HepG2 (cell line): Measurements from ENCODE around the gene UBE2D4. TPM values are rescaled to one million over a fixed set of nuclear protein-coding genes. Genes with fewer than 3 reads are reported as not detected.
A peak's percentile ranks its signal among the peaks of the same experiment; 100 is the strongest.

Experiments
- E2F2 ChIP-seq: sonication (generic); formaldehyde crosslinking; IDR thresholded peaks from 2 replicates; pipeline ENCODE4 v1.4.0; 2020; ENCODE audit warnings: missing genetic modification reagents, borderline replicate concordance
- ETS1 ChIP-seq: sonication (generic); formaldehyde crosslinking; IDR thresholded peaks from 2 replicates; pipeline ENCODE4 v1.4.0; 2020; ENCODE audit warnings: missing genetic modification reagents
- GPN1 ChIP-seq: sonication (generic); formaldehyde crosslinking; IDR thresholded peaks from 2 replicates; pipeline ENCODE4 v1.5.1; 2020; ENCODE audit warnings: missing genetic modification reagents, borderline replicate concordance
- KAT8 ChIP-seq: IDR thresholded peaks from 2 replicates; pipeline ENCODE4 v1.6.1; 2016; ENCODE audit warnings: missing genetic modification reagents, missing compliant biosample characterization
- PCBP2 ChIP-seq: fragments of 200-400 bp; formaldehyde crosslinking; optimal IDR thresholded peaks from 2 replicates; pipeline ENCODE3; 2018; ENCODE audit warnings: low read length, low read depth; ENCODE audit not compliant: poor library complexity, severe bottlenecking
- POLR2AphosphoS5 ChIP-seq: IDR thresholded peaks from 2 replicates; pipeline ENCODE4 v1.6.1; 2012; ENCODE audit warnings: low read depth, low read length
- RBM22 ChIP-seq: fragments of 200-400 bp; formaldehyde crosslinking; optimal IDR thresholded peaks from 2 replicates; pipeline ENCODE3; 2017; ENCODE audit warnings: mild to moderate bottlenecking, low read length, moderate library complexity
- TAF1 ChIP-seq: sonication (generic); formaldehyde crosslinking; IDR thresholded peaks from 2 replicates; pipeline ENCODE4 v1.4.0; 2020; ENCODE audit warnings: missing genetic modification reagents
- ZBTB34 ChIP-seq: sonication (generic); formaldehyde crosslinking; IDR thresholded peaks from 2 replicates; pipeline ENCODE4 v1.8.0; 2022; ENCODE audit warnings: mild to moderate bottlenecking, missing genetic modification reagents
- ZNF264 ChIP-seq: sonication (generic); formaldehyde crosslinking; IDR thresholded peaks from 2 replicates; pipeline ENCODE4 v1.4.0; 2020; ENCODE audit warnings: missing genetic modification reagents
- ZNF382 ChIP-seq: sonication (generic); formaldehyde crosslinking; IDR thresholded peaks from 2 replicates; pipeline ENCODE4 v1.5.0; 2020; ENCODE audit warnings: missing genetic modification reagents, mild to moderate bottlenecking, borderline replicate concordance
- ZNF512B ChIP-seq: sonication (generic); formaldehyde crosslinking; IDR thresholded peaks from 2 replicates; pipeline ENCODE4 v1.5.1; 2020; ENCODE audit warnings: missing genetic modification reagents, mild to moderate bottlenecking, borderline replicate concordance
- ZNF7 ChIP-seq: IDR thresholded peaks from 2 replicates; pipeline ENCODE4 v1.6.1; 2016; ENCODE audit warnings: missing biosample characterization, missing genetic modification reagents
- ZNF720 ChIP-seq: sonication (generic); formaldehyde crosslinking; IDR thresholded peaks from 2 replicates; pipeline ENCODE4 v1.4.0; 2020; ENCODE audit warnings: missing genetic modification reagents
- polyA plus RNA-seq, 8 experiments: library from polyadenylated mRNA; depleted of rRNA in 3 of 8; stranded (reverse) in 7 of 8; unstranded in 1 of 8; fragments of >200 nt; fragmentation: Illumina TruSeq in 4 of 8; extraction: Trizol in 4 of 8; gene quantifications; 2 replicates each; pipeline versions ENCODE4 v1.2.1 to v1.2.3, GENCODE V29; 2011 to 2016; ENCODE audit warnings: low read depth in 4 of 8, missing spikeins in 1 of 8, mixed read lengths in 1 of 8; ENCODE audit not compliant: insufficient read depth in 1 of 8
- total RNA-seq, 5 experiments: library from RNA; depleted of rRNA; stranded (reverse); fragments of >200 nt; fragmentation: Illumina TruSeq; extraction: Trizol; gene quantifications; 2 replicates each; pipeline ENCODE4 v1.2.3, GENCODE V29; 2016; ENCODE audit warnings: low read depth in 1 of 5
- TF ChIP-seq, protein P1 (sequence below): sonication (generic); formaldehyde crosslinking; IDR thresholded peaks from 2 replicates; pipeline ENCODE4 v1.5.1; 2020; ENCODE audit warnings: missing genetic modification reagents, mild to moderate bottlenecking, borderline replicate concordance
- TF ChIP-seq, protein P2 (sequence below): sonication (generic); formaldehyde crosslinking; IDR thresholded peaks from 2 replicates; pipeline ENCODE4 v1.8.0; 2023; ENCODE audit warnings: mild to moderate bottlenecking, missing genetic modification reagents
- TF ChIP-seq, protein P3 (sequence below): sonication (generic); formaldehyde crosslinking; IDR thresholded peaks from 2 replicates; pipeline ENCODE4 v1.9.0; 2022; ENCODE audit warnings: low read depth, missing genetic modification reagents

The UBE2D4 gene
- total and polyA plus RNA-seq, 2 of the 13 experiments (the other 11 are each of a cell fraction or from before 2014, with no cell fraction given) = 9.9 to 16.0 TPM

DNA sequence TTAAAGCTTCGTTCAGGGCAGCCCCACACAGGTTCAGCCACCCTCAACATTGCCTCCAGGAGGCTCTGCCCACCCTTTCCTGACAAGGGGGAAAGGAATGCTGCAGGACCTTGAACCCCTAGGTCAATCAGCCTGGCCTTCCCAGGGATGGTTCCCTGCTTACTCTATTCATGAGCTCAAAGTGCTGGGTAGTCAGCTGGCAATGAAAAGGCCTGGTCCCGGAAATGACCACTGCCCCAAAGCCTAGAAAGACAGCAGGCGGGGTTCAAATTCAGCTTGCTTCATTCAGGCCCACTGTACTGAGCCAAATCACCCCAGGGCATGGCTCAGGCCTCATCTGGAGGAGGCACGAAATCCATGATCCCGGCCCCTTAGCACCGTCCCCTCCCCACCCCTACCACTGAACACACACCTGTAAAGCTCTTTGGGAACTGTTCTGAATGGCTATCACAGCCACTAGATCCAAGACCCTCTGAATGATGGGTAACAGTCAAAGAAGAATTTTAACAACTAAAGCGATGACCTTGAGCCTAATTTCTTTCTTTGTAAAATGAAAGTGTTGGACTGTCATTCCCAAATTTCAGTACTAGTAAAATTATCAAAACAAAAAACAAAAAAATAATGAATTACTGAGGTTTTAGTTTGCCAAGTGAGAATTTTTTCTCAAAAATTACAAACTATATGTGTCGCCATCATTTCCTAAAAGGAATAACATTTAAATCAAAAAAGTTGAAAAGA, 20.9 kb upstream of the UBE2D4 start (continued):
- TF ChIP-seq ZBTB34 (peak; percentile 37; the same call in 1 of the 2 replicates), RBM22 (no peak), ZNF7 (CRISPR knock-in tag) (no peak), PCBP2 (no peak), ZNF512B (CRISPR knock-in tag) (no peak), KAT8 (CRISPR knock-in tag) (peak; percentile 80), ZNF382 (CRISPR knock-in tag) (no peak), E2F2 (CRISPR knock-in tag) (no peak), TAF1 (peak; percentile 46; the same call in 1 of the 2 replicates), GPN1 (CRISPR knock-in tag) (no peak), ZNF720 (CRISPR knock-in tag) (no peak), POLR2AphosphoS5 (peak; percentile 70), ZNF264 (CRISPR knock-in tag) (peak; percentile 55; the same call in 1 of the 2 replicates), ETS1 (CRISPR knock-in tag) (no peak)
- TF ChIP-seq, protein P1, sequence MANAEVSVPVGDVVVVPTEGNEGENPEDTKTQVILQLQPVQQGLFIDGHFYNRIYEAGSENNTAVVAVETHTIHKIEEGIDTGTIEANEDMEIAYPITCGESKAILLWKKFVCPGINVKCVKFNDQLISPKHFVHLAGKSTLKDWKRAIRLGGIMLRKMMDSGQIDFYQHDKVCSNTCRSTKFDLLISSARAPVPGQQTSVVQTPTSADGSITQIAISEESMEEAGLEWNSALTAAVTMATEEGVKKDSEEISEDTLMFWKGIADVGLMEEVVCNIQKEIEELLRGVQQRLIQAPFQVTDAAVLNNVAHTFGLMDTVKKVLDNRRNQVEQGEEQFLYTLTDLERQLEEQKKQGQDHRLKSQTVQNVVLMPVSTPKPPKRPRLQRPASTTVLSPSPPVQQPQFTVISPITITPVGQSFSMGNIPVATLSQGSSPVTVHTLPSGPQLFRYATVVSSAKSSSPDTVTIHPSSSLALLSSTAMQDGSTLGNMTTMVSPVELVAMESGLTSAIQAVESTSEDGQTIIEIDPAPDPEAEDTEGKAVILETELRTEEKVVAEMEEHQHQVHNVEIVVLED (CRISPR knock-in tag) = no peak; the same call in 1 of the 2 replicates
- TF ChIP-seq, protein P2, sequence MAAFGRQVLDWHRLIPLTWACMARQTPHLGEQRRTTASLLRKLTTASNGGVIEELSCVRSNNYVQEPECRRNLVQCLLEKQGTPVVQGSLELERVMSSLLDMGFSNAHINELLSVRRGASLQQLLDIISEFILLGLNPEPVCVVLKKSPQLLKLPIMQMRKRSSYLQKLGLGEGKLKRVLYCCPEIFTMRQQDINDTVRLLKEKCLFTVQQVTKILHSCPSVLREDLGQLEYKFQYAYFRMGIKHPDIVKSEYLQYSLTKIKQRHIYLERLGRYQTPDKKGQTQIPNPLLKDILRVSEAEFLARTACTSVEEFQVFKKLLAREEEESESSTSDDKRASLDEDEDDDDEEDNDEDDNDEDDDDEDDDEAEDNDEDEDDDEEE (CRISPR knock-in tag) = 0 out of 2 replicates have a peak, but pooled peaks have one; percentile 35
- TF ChIP-seq, protein P3, sequence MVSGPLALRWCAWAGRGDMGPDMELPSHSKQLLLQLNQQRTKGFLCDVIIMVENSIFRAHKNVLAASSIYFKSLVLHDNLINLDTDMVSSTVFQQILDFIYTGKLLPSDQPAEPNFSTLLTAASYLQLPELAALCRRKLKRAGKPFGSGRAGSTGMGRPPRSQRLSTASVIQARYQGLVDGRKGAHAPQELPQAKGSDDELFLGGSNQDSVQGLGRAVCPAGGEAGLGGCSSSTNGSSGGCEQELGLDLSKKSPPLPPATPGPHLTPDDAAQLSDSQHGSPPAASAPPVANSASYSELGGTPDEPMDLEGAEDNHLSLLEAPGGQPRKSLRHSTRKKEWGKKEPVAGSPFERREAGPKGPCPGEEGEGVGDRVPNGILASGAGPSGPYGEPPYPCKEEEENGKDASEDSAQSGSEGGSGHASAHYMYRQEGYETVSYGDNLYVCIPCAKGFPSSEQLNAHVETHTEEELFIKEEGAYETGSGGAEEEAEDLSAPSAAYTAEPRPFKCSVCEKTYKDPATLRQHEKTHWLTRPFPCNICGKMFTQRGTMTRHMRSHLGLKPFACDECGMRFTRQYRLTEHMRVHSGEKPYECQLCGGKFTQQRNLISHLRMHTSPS (CRISPR knock-in tag) = peak; percentile 54; the same call in 1 of the 2 replicates
